Subcutaneous abdominal adipose tissue (tissue), 5 donors: ENCODE results near the gene HAX1.
A peak's percentile ranks its signal among the peaks of the same experiment; 100 is the strongest.
"Not testable (repeated sequence)": the region's sequence is repeated elsewhere in the genome, so short reads cannot be mapped to it uniquely, and the experiment has no call there.

Experiments used
- H3K27ac ChIP-seq: one replicate; pipeline ENCODE4 v1.7.0; 2013; ENCODE audit warnings: low read depth, mild to moderate bottlenecking, inconsistent platforms, low read length, moderate library complexity
- H3K27me3 ChIP-seq, 5 donors: one replicate each; pipeline ENCODE4 v1.7.0; 2013; ENCODE audit warnings: low read length in 5 of 5, inconsistent platforms in 1 of 5; ENCODE audit not compliant: control insufficient read depth in 5 of 5, insufficient read depth in 4 of 5
- H3K36me3 ChIP-seq, 5 donors: one replicate each; pipeline ENCODE4 v1.7.0; 2013; ENCODE audit warnings: low read length in 5 of 5; ENCODE audit not compliant: control insufficient read depth in 5 of 5, insufficient read depth in 5 of 5
- H3K4me1 ChIP-seq, 5 donors: one replicate each; pipeline ENCODE4 v1.7.0; 2013; ENCODE audit warnings: low read length in 5 of 5, mild to moderate bottlenecking in 3 of 5, moderate library complexity in 1 of 5; ENCODE audit not compliant: control insufficient read depth in 5 of 5, insufficient read depth in 5 of 5
- H3K4me3 ChIP-seq, 5 donors: one replicate each; pipeline ENCODE4 v1.7.0; 2013; ENCODE audit warnings: low read length in 5 of 5, low read depth in 1 of 5
- H3K9ac ChIP-seq, 5 donors: one replicate each; pipeline ENCODE4 v1.7.0; 2013; ENCODE audit warnings: low read length in 5 of 5, mild to moderate bottlenecking in 4 of 5, moderate library complexity in 3 of 5
- H3K9me3 ChIP-seq, 5 donors: one replicate each; pipeline ENCODE4 v1.7.0; 2013; ENCODE audit warnings: low read length in 5 of 5; ENCODE audit not compliant: control insufficient read depth in 5 of 5
- donor health status: healthy.
- donor health status: healthy.
- donor health status: healthy.
- donor health status: healthy.
- donor health status: healthy.

Gene HAX1

GRCh38 chr1:154272999-154273563 is 652 bp downstream of the HAX1 start:
- Histone ChIP-seq H3K27me3 (no peaks in the 10 kb centered on the region), H3K27ac (peak overlapping the region; percentile 87), H3K9me3 (no peaks in the 10 kb centered on the region), H3K9ac (peak overlapping the region; percentile 86 to 93 (median 91)), H3K36me3 (peaks cover 13 to 51% (median 41%) of the 10 kb centered on the region in 5 donors), H3K4me1 (peaks cover 5 to 22% (median 18%) of the 10 kb centered on the region in 5 donors), H3K4me3 (peak overlapping the region; percentile 87 to 96 (median 93))

GRCh38 chr1:154276797-154277196 is 4.4 kb downstream of the HAX1 start:
- Histone ChIP-seq H3K4me1 (peaks cover 5 to 19% (median 18%) of the 10 kb centered on the region in 5 donors), H3K9ac (no peak overlapping the region), H3K4me3 (no peak overlapping the region), H3K27ac (no peak overlapping the region), H3K9me3 (no peaks in the 10 kb centered on the region), H3K36me3 (peaks cover 7 to 23% (median 17%) of the 10 kb centered on the region in 5 donors), H3K27me3 (no peaks in the 10 kb centered on the region)

GRCh38 chr1:154287591-154287990 is 15.2 kb downstream of the HAX1 start:
- not testable (repeated sequence) for H3K27me3 ChIP-seq, H3K4me1 ChIP-seq, H3K27ac ChIP-seq, H3K9me3 ChIP-seq, H3K9ac ChIP-seq, H3K4me3 ChIP-seq, H3K36me3 ChIP-seq

GRCh38 chr1:154288661-154289060 is 16.2 kb downstream of the HAX1 start:
- no peak overlapping the region for H3K4me3 ChIP-seq
- H3K9ac ChIP-seq = no peak overlapping the region
- no peaks in the 10 kb centered on the region for H3K36me3 ChIP-seq
- H3K9me3 ChIP-seq = peaks cover 0 to 2% (median 0%) of the 10 kb centered on the region in 5 donors
- no peaks in the 10 kb centered on the region for H3K27me3 ChIP-seq
- H3K4me1 ChIP-seq = no peaks in the 10 kb centered on the region
- no peak overlapping the region for H3K27ac ChIP-seq

GRCh38 chr1:154290921-154291320 is 18.5 kb downstream of the HAX1 start:
- peaks cover 0 to 18% (median 13%) of the 10 kb centered on the region in 5 donors for H3K9me3 ChIP-seq

GRCh38 chr1:154295408-154296235 is 23.2 kb downstream of the HAX1 start:
- no peak overlapping the region for H3K9ac ChIP-seq
- no peak overlapping the region for H3K27ac ChIP-seq
- H3K9me3 ChIP-seq = peaks cover 0 to 18% (median 13%) of the 10 kb centered on the region in 5 donors
- H3K4me1 ChIP-seq = no peaks in the 10 kb centered on the region
- H3K36me3 ChIP-seq = no peaks in the 10 kb centered on the region
- H3K4me3 ChIP-seq = peak overlapping the region in 1 of 5 donors; percentile 28
- no peaks in the 10 kb centered on the region for H3K27me3 ChIP-seq

More at GRCh38 chr1:154290921-154291320, 18.5 kb downstream of the HAX1 start:
- H3K36me3 ChIP-seq = no peaks in the 10 kb centered on the region
- no peak overlapping the region for H3K9ac ChIP-seq
- H3K27me3 ChIP-seq = no peaks in the 10 kb centered on the region
- no peak overlapping the region for H3K27ac ChIP-seq
- H3K4me3 ChIP-seq = no peak overlapping the region
- no peaks in the 10 kb centered on the region for H3K4me1 ChIP-seq

GRCh38 chr1:154301582-154301981 is 29.2 kb downstream of the HAX1 start:
- no peaks in the 10 kb centered on the region for H3K4me1 ChIP-seq
- no peak overlapping the region for H3K4me3 ChIP-seq
- no peak overlapping the region for H3K9ac ChIP-seq
- H3K27ac ChIP-seq = no peak overlapping the region
- H3K36me3 ChIP-seq = no peaks in the 10 kb centered on the region
- H3K27me3 ChIP-seq = no peaks in the 10 kb centered on the region
- H3K9me3 ChIP-seq = no peaks in the 10 kb centered on the region

- Histone ChIP-seq H3K27ac (no peak overlapping the region), H3K4me1 (no peaks in the 10 kb centered on the region), H3K36me3 (no peaks in the 10 kb centered on the region), H3K9ac (no peak overlapping the region), H3K4me3 (no peak overlapping the region), H3K27me3 (no peaks in the 10 kb centered on the region), H3K9me3 (no peaks in the 10 kb centered on the region)
Observed at GRCh38 chr1:154304664-154305337, 32.4 kb downstream of the HAX1 start.

- Histone ChIP-seq H3K27ac (no peak overlapping the region), H3K9ac (no peak overlapping the region)
Observed at GRCh38 chr1:154306151-154306550, 33.7 kb downstream of the HAX1 start.

GRCh38 chr1:154307670-154308270 is 35.3 kb downstream of the HAX1 start:
- H3K4me3 ChIP-seq, H3K9me3 ChIP-seq, H3K36me3 ChIP-seq, H3K4me1 ChIP-seq, H3K27ac ChIP-seq, H3K9ac ChIP-seq, H3K27me3 ChIP-seq: not testable (repeated sequence)

More at GRCh38 chr1:154306151-154306550, 33.7 kb downstream of the HAX1 start:
- Histone ChIP-seq H3K9me3 (no peaks in the 10 kb centered on the region), H3K4me1 (no peaks in the 10 kb centered on the region), H3K4me3 (no peak overlapping the region), H3K36me3 (no peaks in the 10 kb centered on the region), H3K27me3 (no peaks in the 10 kb centered on the region)
